Stimulated activated CD4-positive, alpha-beta T cell treated with anti-CD3 and anti-CD28 coated beads, Interleukin-2, amount 100 ng/mL, for 4 hours (primary cell): Measurements from ENCODE around the gene MBD6.

Experiments
- DNase-seq: peaks from one replicate; pipeline ENCODE4 v3.0.0-alpha.2; 2020; ENCODE audit warnings: low read depth

Gene MBD6

DNA sequence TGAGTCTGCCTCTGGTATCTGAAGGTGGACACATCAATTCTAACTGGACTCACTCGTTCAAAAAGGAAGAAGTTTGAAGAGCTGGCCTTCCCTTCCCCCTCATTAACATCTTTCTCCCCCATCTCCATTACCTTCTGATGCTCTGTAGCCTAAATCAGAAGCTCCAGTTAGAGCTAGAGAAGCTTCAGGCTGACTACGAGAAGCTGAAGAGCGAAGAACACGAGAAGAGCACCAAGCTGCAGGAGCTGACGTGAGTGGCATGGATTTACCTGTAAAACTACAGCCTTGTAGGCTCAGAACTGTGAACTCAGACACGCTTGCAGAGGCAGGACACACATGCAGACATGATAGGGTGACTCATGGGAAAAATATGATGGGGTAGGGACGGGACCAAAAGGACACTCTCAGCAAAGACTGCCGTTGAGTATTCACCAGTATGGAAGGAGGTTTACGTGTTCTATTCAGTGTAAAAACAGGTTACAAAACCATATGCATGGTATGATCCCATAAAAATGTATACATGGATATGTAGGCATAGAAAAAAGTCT, 54.1 kb downstream of the MBD6 start:
- no peak for DNase-seq

DNA sequence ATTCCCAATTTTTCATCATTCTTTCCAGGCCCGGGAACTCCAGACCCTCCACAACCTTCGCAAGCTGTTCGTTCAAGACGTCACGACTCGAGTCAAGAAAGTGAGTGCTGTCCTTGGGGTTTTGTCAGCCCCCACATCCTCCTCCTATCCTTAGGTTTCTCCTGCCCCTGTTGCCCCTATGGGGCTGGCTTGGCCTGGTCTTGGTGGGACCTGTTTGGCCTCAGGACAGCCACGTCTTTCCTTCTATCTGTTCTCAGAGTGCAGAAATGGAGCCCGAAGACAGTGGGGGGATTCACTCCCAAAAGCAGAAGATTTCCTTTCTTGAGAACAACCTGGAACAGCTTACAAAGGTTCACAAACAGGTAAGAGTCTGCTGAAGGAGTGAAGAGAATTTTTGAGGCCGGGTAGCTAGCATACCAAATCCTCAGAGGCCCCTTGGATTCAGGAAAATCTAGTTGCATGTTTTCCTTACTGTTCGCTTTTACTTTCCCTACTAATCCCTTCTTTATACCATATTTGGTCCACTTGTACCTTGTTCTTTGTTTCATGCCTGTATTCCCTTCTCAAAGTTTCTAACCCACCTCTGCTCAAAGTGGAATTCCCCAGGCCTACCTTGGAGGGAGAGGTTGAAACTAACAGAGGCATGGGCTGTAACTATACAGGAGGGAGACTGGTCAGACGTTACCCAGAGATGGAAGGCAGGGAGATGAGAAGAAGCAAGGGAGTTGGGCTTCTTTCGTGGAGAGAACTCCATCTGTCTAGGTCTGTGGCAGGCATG, 55.5 kb downstream of the MBD6 start:
- no peak for DNase-seq

DNA sequence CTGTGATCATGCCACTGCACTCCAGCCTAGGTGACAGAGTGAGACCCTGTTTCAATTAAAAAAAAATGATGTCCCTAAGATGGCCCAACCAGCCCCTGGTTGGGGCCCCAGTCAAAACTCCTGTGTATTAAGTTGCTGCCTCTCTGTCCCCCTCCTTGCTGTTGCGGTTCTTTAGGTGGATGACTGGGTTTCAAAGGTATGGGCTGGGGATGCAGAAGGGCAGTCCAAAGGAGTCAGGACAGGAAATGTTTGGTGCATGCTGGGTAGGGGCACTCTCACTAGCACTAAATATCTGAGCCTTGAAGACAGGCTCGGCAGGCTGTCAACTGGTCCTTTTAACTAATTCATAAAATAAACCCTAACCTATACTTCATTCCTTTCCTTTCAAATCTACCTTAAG, 56.4 kb downstream of the MBD6 start:
- DNase-seq, result no peak
